HepG2 (cell line): ENCODE results near the gene CACNA2D3.

Experiments
- ASH2L ChIP-seq: fragments of 300-600, 200-600 bp; sonication (generic); IDR thresholded peaks from 2 replicates; pipeline ENCODE4 v1.7.0; 2017; ENCODE audit warnings: low read depth, mild to moderate bottlenecking, moderate library complexity, mixed read lengths, low read length; ENCODE audit not compliant: insufficient read length
- NFE2 ChIP-seq: sonication (generic); formaldehyde crosslinking; IDR thresholded peaks from 2 replicates; pipeline ENCODE4 v1.4.0; 2020; ENCODE audit warnings: missing genetic modification reagents
- POLR2A ChIP-seq, 2 experiments: IDR thresholded peaks; 2 replicates each; pipeline ENCODE4 v1.6.1; 2011; ENCODE audit warnings: low read depth in 2 of 2, low read length in 2 of 2, mild to moderate bottlenecking in 1 of 2, moderate library complexity in 1 of 2; ENCODE audit not compliant: insufficient read depth in 1 of 2
- SETDB1 ChIP-seq: sonication (generic); formaldehyde crosslinking; IDR thresholded peaks from 2 replicates; pipeline ENCODE4 v1.5.1; 2020; ENCODE audit warnings: missing genetic modification reagents, mild to moderate bottlenecking, borderline replicate concordance
- STAT5B ChIP-seq: sonication (generic); formaldehyde crosslinking; IDR thresholded peaks from 2 replicates; pipeline ENCODE4 v1.4.0; 2020; ENCODE audit warnings: missing genetic modification reagents
- TCF7 ChIP-seq: sonication (generic); IDR thresholded peaks from 2 replicates; pipeline ENCODE4 v1.6.1; 2016; ENCODE audit warnings: antibody characterized with exemption, low read depth
- THAP11 ChIP-seq: IDR thresholded peaks from 2 replicates; pipeline ENCODE4 v1.6.1; 2016; ENCODE audit warnings: missing biosample characterization, missing genetic modification reagents
- ZNF326 ChIP-seq: sonication (generic); formaldehyde crosslinking; IDR thresholded peaks from 2 replicates; pipeline ENCODE4 v1.4.0; 2020; ENCODE audit warnings: missing genetic modification reagents, borderline replicate concordance
- ZNF629 ChIP-seq: sonication (generic); formaldehyde crosslinking; conservative IDR thresholded peaks from 2 replicates; pipeline ENCODE4 v1.5.0; 2020; ENCODE audit warnings: missing genetic modification reagents
- TF ChIP-seq, protein P1 (sequence below): sonication (generic); formaldehyde crosslinking; IDR thresholded peaks from 2 replicates; pipeline ENCODE4 v1.4.0; 2020; ENCODE audit warnings: mild to moderate bottlenecking, missing genetic modification reagents, borderline replicate concordance

DNA sequence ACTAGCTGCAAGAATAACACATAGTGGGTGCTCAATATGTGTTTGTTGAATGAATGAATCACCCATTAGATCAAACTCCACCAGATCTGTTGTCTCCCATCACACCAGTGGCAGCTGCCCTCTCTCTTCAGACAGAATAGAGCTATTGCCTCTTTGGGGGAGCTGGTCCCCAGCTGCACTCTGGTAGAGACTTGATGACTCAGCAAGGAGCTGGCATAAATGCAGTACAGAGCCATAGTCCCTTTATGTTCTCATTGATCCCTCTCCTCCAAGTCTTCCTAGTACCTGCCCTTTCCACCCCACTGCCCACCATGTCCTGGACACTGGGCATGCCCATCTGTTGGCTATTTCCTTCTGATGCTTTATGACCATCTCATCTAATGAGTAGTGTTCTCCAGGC, 443.6 kb downstream of the CACNA2D3 start:
- TF ChIP-seq ASH2L = no peak
- TF ChIP-seq NFE2 (CRISPR knock-in tag) = no peak
- TF ChIP-seq SETDB1 (CRISPR knock-in tag) = no peak
- TF ChIP-seq POLR2A (IDR thresholded peaks at IDR 0.05; ENCODE audit: insufficient read depth in 1 of 2, low read depth in 2 of 2, low read length in 2 of 2) = no peak
- no peak for TF ChIP-seq STAT5B (CRISPR knock-in tag)
- no peak for TF ChIP-seq ZNF326
- TF ChIP-seq THAP11 (CRISPR knock-in tag) = no peak
- no peak for TF ChIP-seq TCF7
- TF ChIP-seq, protein P1, sequence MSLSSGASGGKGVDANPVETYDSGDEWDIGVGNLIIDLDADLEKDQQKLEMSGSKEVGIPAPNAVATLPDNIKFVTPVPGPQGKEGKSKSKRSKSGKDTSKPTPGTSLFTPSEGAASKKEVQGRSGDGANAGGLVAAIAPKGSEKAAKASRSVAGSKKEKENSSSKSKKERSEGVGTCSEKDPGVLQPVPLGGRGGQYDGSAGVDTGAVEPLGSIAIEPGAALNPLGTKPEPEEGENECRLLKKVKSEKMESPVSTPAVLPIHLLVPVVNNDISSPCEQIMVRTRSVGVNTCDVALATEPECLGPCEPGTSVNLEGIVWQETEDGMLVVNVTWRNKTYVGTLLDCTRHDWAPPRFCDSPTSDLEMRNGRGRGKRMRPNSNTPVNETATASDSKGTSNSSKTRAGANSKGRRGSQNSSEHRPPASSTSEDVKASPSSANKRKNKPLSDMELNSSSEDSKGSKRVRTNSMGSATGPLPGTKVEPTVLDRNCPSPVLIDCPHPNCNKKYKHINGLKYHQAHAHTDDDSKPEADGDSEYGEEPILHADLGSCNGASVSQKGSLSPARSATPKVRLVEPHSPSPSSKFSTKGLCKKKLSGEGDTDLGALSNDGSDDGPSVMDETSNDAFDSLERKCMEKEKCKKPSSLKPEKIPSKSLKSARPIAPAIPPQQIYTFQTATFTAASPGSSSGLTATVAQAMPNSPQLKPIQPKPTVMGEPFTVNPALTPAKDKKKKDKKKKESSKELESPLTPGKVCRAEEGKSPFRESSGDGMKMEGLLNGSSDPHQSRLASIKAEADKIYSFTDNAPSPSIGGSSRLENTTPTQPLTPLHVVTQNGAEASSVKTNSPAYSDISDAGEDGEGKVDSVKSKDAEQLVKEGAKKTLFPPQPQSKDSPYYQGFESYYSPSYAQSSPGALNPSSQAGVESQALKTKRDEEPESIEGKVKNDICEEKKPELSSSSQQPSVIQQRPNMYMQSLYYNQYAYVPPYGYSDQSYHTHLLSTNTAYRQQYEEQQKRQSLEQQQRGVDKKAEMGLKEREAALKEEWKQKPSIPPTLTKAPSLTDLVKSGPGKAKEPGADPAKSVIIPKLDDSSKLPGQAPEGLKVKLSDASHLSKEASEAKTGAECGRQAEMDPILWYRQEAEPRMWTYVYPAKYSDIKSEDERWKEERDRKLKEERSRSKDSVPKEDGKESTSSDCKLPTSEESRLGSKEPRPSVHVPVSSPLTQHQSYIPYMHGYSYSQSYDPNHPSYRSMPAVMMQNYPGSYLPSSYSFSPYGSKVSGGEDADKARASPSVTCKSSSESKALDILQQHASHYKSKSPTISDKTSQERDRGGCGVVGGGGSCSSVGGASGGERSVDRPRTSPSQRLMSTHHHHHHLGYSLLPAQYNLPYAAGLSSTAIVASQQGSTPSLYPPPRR (CRISPR knock-in tag) = no peak
- no peak for TF ChIP-seq ZNF629 (CRISPR knock-in tag)
